Activated CD8-positive, alpha-beta T cell treated with anti-CD3 and anti-CD28 coated beads for 36 hours (primary cell): ENCODE data around the gene NUDT6. TPM values are rescaled to one million over a fixed set of nuclear protein-coding genes. Genes with fewer than 3 reads are reported as not detected.

Experiments used
- ATAC-seq: fragments of 200-7000 bp; cut with Tn5 transposase; one replicate; pipeline ENCODE4 v1.10.0; 2021; ENCODE audit warnings: mild to moderate bottlenecking, moderate library complexity
- CTCF ChIA-PET: fragments of 350-600 bp; sonication (Branson Sonifier 250); formaldehyde crosslinking; loops from one replicate; lab custom pipeline; 2021; ENCODE audit warnings: antibody characterized with exemption; lab: Charles Lee
- POLR2A ChIA-PET: fragments of 350-600 bp; sonication (Branson Sonifier 250); formaldehyde crosslinking; loops from one replicate; lab custom pipeline; 2021; ENCODE audit warnings: antibody characterized with exemption; lab: Charles Lee
- DNase-seq: peaks from one replicate; pipeline ENCODE4 v3.0.0-alpha.2; 2020
- H3K27ac Mint-ChIP-seq: one replicate; pipeline ENCODE4 v1.8.0; 2021; ENCODE audit warnings: mild to moderate bottlenecking, mixed read lengths
- H3K27me3 Mint-ChIP-seq: one replicate; pipeline ENCODE4 v1.8.0; 2021; ENCODE audit warnings: mixed read lengths
- H3K36me3 Mint-ChIP-seq: one replicate; pipeline ENCODE4 v1.8.0; 2021; ENCODE audit warnings: low read depth, mixed read lengths
- H3K4me1 Mint-ChIP-seq: one replicate; pipeline ENCODE4 v1.8.0; 2021; ENCODE audit warnings: low read depth, mixed read lengths
- H3K4me3 Mint-ChIP-seq: one replicate; pipeline ENCODE4 v1.8.0; 2021; ENCODE audit warnings: mild to moderate bottlenecking, moderate library complexity, mixed read lengths
- H3K9me3 Mint-ChIP-seq: one replicate; pipeline ENCODE4 v1.8.0; 2021; ENCODE audit warnings: mixed read lengths
- CTCF ChIP-seq: fragments of 200-600 bp; IDR thresholded peaks from one replicate; pipeline ENCODE4 v1.8.0; 2022; ENCODE audit warnings: antibody characterized with exemption, mild to moderate bottlenecking
- intact Hi-C: fragments of 100-400 bp; cut with micrococcal nuclease; formaldehyde crosslinking; loops from one replicate; pipeline ENCODE4 v1.10.0; 2022
- total RNA-seq, 2 experiments: library from RNA; stranded (reverse); gene quantifications; one replicate each; pipeline ENCODE4 v1.2.3, GENCODE V29; 2021

The NUDT6 gene
- total RNA-seq, 2 experiments from 2014 or later = 4.4 to 5.7 TPM

GRCh38 chr4:122865425-122865824, 57.0 kb downstream of the NUDT6 start:
- Mint-ChIP-seq H3K36me3 (no peaks in the 10 kb centered on the region), H3K27me3 (peaks cover 24% of the 10 kb centered on the region), H3K4me3 (no peak overlapping the region), H3K9me3 (peaks cover 5% of the 10 kb centered on the region), H3K27ac (no peak overlapping the region), H3K4me1 (no peaks in the 10 kb centered on the region)
- DNase-seq (no peak), ATAC-seq (no peak)
- ChIA-PET CTCF (no interaction called here), POLR2A (no interaction called here)
- no peak for TF ChIP-seq CTCF
- intact Hi-C loops = no loop called here

DNA sequence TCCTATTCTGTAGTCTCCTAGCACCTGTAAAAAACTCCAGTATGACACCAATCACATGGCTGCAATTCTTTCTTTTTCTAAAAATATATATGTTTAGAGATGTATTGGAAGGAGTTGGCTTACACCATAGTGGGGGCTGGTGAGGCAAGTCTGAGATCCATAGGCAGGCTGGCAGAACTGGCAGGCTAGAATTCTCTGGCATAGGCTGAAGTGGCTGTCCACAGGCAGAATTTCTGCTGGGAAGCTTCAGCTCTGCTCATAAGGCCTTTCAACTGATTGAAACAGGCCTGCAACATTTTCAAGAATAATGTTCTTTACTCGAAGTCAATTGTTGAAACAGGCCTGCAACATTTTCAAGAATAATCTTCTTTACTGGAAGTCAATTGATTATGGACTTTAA, 58.8 kb downstream of the NUDT6 start:
- ChIA-PET POLR2A (no interaction called here), CTCF (no interaction called here)
- Mint-ChIP-seq H3K9me3 (peaks cover 5% of the 10 kb centered on the region), H3K27ac (no peak overlapping the region), H3K27me3 (peaks cover 18% of the 10 kb centered on the region), H3K4me1 (no peaks in the 10 kb centered on the region), H3K4me3 (no peak overlapping the region), H3K36me3 (no peaks in the 10 kb centered on the region)
- no peak for TF ChIP-seq CTCF
- intact Hi-C loops = no loop called here
- DNase-seq (no peak), ATAC-seq (no peak)

DNA sequence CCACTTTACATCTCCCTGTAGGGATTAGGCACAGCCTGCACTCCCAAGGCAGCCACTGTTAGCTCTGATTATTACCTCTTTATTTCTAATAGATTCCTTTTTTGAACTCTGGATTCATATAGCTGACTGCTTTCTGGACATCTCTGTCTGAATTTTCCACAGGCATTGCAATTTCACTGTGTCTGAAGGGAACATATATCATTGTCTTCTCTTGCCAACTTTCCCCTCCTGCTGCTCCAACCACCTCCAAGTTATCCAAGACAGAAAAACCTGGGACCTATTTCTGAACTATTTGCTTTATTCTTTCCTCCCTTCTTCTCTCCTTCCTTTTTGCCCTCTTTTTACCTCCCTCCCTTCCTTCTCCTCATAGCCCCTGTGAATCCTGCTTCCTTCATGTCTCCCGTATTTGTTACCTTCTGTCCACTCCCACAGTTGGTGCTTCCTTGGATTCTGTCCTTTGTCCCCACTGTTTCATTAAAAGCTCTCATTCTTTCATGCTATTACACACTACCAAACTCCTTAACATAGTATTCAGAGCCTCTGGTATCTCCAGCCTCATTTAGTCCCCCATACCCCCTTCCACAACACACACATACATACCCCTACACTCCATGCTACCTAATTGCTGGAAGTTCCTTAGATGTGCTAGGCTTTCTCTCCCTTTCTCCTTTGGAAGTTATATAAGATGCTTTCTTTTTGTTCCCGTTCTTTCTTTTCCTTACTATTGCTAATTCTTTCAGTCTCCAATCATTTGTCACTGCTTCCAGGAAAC, 61.0 kb downstream of the NUDT6 start:
- Mint-ChIP-seq H3K27ac (no peak overlapping the region), H3K4me1 (no peaks in the 10 kb centered on the region), H3K4me3 (no peak overlapping the region), H3K9me3 (no peaks in the 10 kb centered on the region), H3K27me3 (peaks cover 15% of the 10 kb centered on the region), H3K36me3 (no peaks in the 10 kb centered on the region)
- POLR2A ChIA-PET = no interaction called here
- no peak for DNase-seq
- no peak for ATAC-seq
- CTCF ChIA-PET = no interaction called here
- intact Hi-C loops = no loop called here
- TF ChIP-seq CTCF = no peak

- Mint-ChIP-seq H3K9me3 (no peaks in the 10 kb centered on the region), H3K4me1 (no peaks in the 10 kb centered on the region), H3K4me3 (no peak overlapping the region), H3K27me3 (peaks cover 15% of the 10 kb centered on the region), H3K36me3 (no peaks in the 10 kb centered on the region), H3K27ac (no peak overlapping the region)
- DNase-seq = no peak
- intact Hi-C loops = no loop called here
- TF ChIP-seq CTCF = no peak
- ChIA-PET POLR2A (no interaction called here), CTCF (no interaction called here)
- ATAC-seq = no peak
These were observed 63.7 kb downstream of the NUDT6 start for GRCh38 chr4:122858705-122859104.

GRCh38 chr4:122857160-122857559, 65.2 kb downstream of the NUDT6 start:
- Mint-ChIP-seq H3K9me3 (no peaks in the 10 kb centered on the region), H3K27me3 (peaks cover 11% of the 10 kb centered on the region), H3K27ac (no peak overlapping the region), H3K4me1 (no peaks in the 10 kb centered on the region), H3K36me3 (no peaks in the 10 kb centered on the region), H3K4me3 (no peak overlapping the region)
- POLR2A ChIA-PET = no interaction called here
- DNase-seq (no peak), ATAC-seq (no peak)
- CTCF ChIA-PET = no interaction called here
- intact Hi-C loops = no loop called here
- no peak for TF ChIP-seq CTCF
